Lung (tissue), 12 donors: ENCODE results near the gene NIN. TPM values are rescaled to one million over a fixed set of nuclear protein-coding genes. Genes with fewer than 3 reads are reported as not detected.

Experiments
- ATAC-seq: fragments of 200-7000 bp; cut with Tn5 transposase; one replicate; pipeline ENCODE4 v1.9.1; 2020; ENCODE audit warnings: moderate number of reproducible peaks; ENCODE audit not compliant: insufficient read depth, low FRiP score
- DNase-seq, 3 donors: peaks; one replicate each; pipeline ENCODE4 v3.0.0-alpha.2; 2013 to 2017
- H3K27ac ChIP-seq, 2 donors: one replicate each; pipeline ENCODE4 v1.5.1; 2013; ENCODE audit warnings: mild to moderate bottlenecking in 2 of 2, moderate library complexity in 2 of 2, control low read depth in 1 of 2, inconsistent platforms in 1 of 2, low read depth in 1 of 2, low read length in 1 of 2
- H3K27me3 ChIP-seq, 3 donors: one replicate each; pipeline ENCODE4 v1.5.1; 2013; ENCODE audit warnings: low read length in 2 of 3; ENCODE audit not compliant: control insufficient read depth in 3 of 3, insufficient read depth in 3 of 3
- H3K36me3 ChIP-seq, 4 donors: one replicate each; pipeline ENCODE4 v1.5.1; 2013; ENCODE audit warnings: low read length in 4 of 4, mild to moderate bottlenecking in 1 of 4, moderate library complexity in 1 of 4; ENCODE audit not compliant: control insufficient read depth in 4 of 4, insufficient read depth in 4 of 4
- H3K4me1 ChIP-seq, 5 donors: one replicate each; pipeline ENCODE4 v1.5.1; 2013; ENCODE audit warnings: low read length in 5 of 5, mild to moderate bottlenecking in 2 of 5, moderate library complexity in 1 of 5; ENCODE audit not compliant: control insufficient read depth in 5 of 5, insufficient read depth in 5 of 5
- H3K4me3 ChIP-seq: one replicate; pipeline ENCODE4 v1.5.1; 2013; ENCODE audit warnings: mild to moderate bottlenecking, control low read depth, moderate library complexity
- H3K9ac ChIP-seq, 2 donors: one replicate each; pipeline ENCODE4 v1.5.1; 2013; ENCODE audit warnings: low read length in 2 of 2, control low read depth in 1 of 2; ENCODE audit not compliant: insufficient read depth in 1 of 2
- H3K9me3 ChIP-seq, 4 donors: one replicate each; pipeline ENCODE4 v1.5.1; 2013; ENCODE audit warnings: low read length in 3 of 4, mild to moderate bottlenecking in 1 of 4, moderate library complexity in 1 of 4; ENCODE audit not compliant: control insufficient read depth in 4 of 4, insufficient read depth in 3 of 4
- WGBS, 2 donors: extraction: QIAGEN DNeasy Blood & Tissue Kit; methylation state at CpG; one replicate each; pipeline ENCODE4 v1.1.7; 2013; 5-methylcytosine and 5-hydroxymethylcytosine counted together
- polyA plus RNA-seq, 2 donors: library from polyadenylated mRNA; stranded (reverse); fragments of 200-250 nt; gene quantifications; one replicate each; pipeline ENCODE4 v1.2.1, GENCODE V29; 2013
- total RNA-seq, 2 donors: library from RNA; depleted of rRNA in 1 of 2; stranded (reverse); fragments of >200 nt in 1 of 2; gene quantifications; one replicate each; pipeline ENCODE4 v1.2.1, GENCODE V29; 2014 to 2021
- TF ChIP-seq, protein P1 (sequence below): IDR thresholded peaks from 2 replicates; pipeline ENCODE4 v1.5.1; 2012; ENCODE audit warnings: mild to moderate bottlenecking; ENCODE audit errors: control extremely low read depth, extremely low read depth
- donor health status: control.
- donor health status: control.
- donor health status: Bipolar disorder and iron deficiency.
- donor health status: healthy.
- donor health status: DM: yes; HTN: yes; CAD: no.

Gene NIN
- total and polyA plus RNA-seq, 4 donors = 5.2 to 38.6 (median 24.2) TPM

- no peak overlapping the region for H3K9ac ChIP-seq
- TF ChIP-seq, protein P1, sequence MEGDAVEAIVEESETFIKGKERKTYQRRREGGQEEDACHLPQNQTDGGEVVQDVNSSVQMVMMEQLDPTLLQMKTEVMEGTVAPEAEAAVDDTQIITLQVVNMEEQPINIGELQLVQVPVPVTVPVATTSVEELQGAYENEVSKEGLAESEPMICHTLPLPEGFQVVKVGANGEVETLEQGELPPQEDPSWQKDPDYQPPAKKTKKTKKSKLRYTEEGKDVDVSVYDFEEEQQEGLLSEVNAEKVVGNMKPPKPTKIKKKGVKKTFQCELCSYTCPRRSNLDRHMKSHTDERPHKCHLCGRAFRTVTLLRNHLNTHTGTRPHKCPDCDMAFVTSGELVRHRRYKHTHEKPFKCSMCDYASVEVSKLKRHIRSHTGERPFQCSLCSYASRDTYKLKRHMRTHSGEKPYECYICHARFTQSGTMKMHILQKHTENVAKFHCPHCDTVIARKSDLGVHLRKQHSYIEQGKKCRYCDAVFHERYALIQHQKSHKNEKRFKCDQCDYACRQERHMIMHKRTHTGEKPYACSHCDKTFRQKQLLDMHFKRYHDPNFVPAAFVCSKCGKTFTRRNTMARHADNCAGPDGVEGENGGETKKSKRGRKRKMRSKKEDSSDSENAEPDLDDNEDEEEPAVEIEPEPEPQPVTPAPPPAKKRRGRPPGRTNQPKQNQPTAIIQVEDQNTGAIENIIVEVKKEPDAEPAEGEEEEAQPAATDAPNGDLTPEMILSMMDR = no peak
- H3K4me3 ChIP-seq = no peak overlapping the region
- H3K4me1 ChIP-seq = peaks cover 0 to 42% (median 0%) of the 10 kb centered on the region in 5 donors
- no peaks in the 10 kb centered on the region for H3K9me3 ChIP-seq
- 81 to 87% methylated on average over 2 of the region's 2 CpGs for WGBS, 2 donors
- no peak overlapping the region for H3K27ac ChIP-seq
- peaks cover 0 to 7% (median 1%) of the 10 kb centered on the region in 4 donors for H3K36me3 ChIP-seq
- H3K27me3 ChIP-seq = no peaks in the 10 kb centered on the region
- ATAC-seq (no peak), DNase-seq (no peak)
Observed at GRCh38 chr14:50783563-50783962, 47.4 kb downstream of the NIN start.

DNA sequence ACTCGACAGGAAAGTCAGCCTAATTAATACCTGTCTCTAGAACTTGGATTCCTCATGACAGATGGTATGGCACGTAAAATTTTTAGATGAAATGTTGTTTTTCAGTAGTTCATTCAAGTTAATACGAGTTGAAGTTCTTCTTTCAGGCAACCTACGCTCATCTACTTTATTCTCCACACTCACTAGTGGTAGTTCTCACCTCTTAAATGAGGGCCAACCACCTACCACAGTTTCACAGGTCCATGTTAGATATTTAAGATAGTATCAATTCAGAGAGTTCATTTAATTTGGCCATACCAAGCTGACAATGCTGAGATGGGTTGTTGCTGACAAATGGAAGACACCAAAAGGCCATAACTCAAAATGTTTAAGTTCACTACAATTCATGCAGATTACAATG, 50.6 kb downstream of the NIN start:
- Histone ChIP-seq H3K27ac (no peak overlapping the region), H3K9me3 (no peaks in the 10 kb centered on the region), H3K4me3 (no peak overlapping the region), H3K9ac (no peak overlapping the region), H3K27me3 (no peaks in the 10 kb centered on the region), H3K36me3 (peaks cover 0 to 7% (median 5%) of the 10 kb centered on the region in 4 donors), H3K4me1 (peaks cover 0 to 21% (median 0%) of the 10 kb centered on the region in 5 donors)
- 93 to 97% methylated on average over 4 of the region's 4 CpGs for WGBS, 2 donors
- DNase-seq = no peak
- ATAC-seq = no peak
- TF ChIP-seq, protein P1 = no peak

DNA sequence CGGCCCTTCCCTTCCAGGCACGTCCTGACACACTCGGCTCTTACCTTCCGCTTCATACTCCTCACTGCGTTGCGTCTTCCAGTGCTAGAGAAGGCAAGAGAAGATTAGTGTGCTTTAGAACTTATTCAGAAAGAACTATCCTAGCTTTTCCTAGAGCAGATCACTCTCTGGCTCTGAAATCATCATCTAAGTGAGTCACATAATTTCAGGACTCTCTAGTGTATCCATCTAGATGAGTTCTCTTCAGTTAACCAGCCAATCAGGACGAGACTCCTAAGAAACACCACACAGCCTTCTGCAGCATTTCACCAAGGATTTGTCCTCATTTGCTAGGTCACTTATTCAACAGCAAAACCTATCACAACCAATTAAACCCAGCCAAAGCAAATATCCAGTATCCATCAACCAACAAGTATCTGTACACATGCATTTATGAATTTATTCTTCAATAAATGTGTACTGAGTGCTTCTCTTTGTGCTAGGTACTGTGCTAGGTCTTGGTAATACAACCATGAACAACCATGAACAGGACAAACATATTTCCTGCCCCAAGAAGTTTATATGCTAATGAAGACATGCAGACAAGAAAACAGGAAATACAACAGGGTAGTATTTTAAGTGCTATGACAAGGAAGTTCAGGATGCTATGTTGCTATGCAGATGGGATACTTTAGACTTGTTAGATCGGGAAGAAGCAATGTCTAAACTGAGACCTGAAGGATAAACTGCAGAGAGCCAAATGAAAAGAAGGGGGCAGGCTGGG, 52.1 kb downstream of the NIN start:
- DNase-seq = no peak
- no peaks in the 10 kb centered on the region for H3K9me3 ChIP-seq
- TF ChIP-seq, protein P1 = no peak
- WGBS, 2 donors = 84% methylated on average over 8 of the region's 8 CpGs
- no peak overlapping the region for H3K4me3 ChIP-seq
- H3K9ac ChIP-seq = no peak overlapping the region
- H3K36me3 ChIP-seq = peaks cover 1 to 7% (median 3%) of the 10 kb centered on the region in 4 donors
- ATAC-seq = no peak
- H3K27me3 ChIP-seq = no peaks in the 10 kb centered on the region
- H3K27ac ChIP-seq = peak overlapping the region in 1 of 2 donors; percentile 34
- peaks cover 0 to 13% (median 0%) of the 10 kb centered on the region in 5 donors for H3K4me1 ChIP-seq

DNA sequence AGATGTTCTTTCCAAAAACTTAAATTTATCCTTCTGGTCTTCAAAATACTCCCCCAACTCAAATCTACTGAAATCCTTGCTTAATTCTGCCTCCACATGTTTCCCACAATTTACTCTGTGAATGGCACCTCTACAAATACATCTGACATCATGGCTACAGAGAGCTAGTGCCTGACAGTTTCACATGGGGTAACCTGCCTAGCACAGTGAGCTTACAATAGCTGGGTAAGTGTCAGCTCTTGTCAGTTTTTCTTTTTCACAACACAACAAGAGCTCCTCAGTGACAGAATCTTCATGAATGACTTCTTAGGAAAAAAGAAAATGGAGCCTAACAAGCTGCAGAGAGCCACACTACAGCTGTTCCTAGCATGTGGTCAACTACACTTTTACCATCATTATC, 54.4 kb downstream of the NIN start:
- Histone ChIP-seq H3K36me3 (peaks cover 5 to 9% (median 7%) of the 10 kb centered on the region in 4 donors), H3K4me1 (peaks cover 0 to 6% (median 0%) of the 10 kb centered on the region in 5 donors), H3K27me3 (no peaks in the 10 kb centered on the region), H3K4me3 (no peak overlapping the region), H3K27ac (no peak overlapping the region), H3K9me3 (no peaks in the 10 kb centered on the region), H3K9ac (no peak overlapping the region)
- TF ChIP-seq, protein P1 = no peak
- DNase-seq (no peak), ATAC-seq (no peak)
